ENCODE results near the gene TENM3.
"Not testable (repeated sequence)": the region's sequence is repeated elsewhere in the genome, so short reads cannot be mapped to it uniquely, and the experiment has no call there.

The TENM3 gene

DNA sequence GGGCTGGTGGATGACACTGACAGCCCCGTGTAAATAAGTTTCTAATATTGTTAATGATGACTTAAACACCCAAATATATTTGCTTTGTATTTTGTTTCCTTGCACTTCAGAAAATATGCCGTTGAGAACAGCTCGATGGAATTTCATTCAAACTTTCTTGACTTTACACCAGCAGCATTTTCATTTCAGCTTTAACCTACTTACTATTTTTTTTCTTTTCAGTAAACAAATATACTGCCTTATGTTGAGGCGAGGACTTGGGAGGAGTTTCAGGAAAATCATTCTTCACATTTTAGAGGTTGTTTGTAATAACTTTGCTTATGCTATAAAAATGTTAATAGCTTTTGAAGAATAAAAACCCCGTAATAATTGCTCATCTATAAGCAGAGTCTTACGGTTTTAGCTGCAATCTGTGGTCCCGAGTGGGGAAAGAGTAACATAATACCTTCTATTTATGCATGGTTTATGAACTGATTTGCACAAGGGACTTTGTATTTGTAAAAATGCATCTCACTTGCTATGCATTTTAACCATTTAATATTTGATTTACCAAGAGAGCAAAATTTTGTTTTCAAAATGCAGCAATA, 14.1 kb upstream of the TENM3 start:
- no peak for DNase-seq

DNA sequence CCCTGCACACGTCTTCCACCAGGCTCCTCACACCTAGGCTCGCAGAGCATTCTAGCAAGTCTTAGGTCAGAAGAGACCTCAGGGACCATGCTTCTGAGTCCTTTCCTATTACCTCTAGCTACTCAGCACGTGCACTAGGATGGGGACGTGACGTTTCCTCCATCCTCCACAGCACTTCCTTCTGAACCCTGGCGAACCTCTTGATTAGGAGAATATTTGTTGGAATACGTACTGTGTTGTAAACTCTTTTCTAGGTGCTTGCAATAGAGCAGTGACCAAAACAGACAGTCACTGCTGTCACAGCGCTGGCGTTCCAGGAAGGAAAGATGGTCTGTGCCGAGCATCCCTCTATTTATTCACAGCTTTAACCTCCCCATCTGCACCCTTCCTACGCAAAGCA, 12.9 kb upstream of the TENM3 start:
- no peak for DNase-seq

DNA sequence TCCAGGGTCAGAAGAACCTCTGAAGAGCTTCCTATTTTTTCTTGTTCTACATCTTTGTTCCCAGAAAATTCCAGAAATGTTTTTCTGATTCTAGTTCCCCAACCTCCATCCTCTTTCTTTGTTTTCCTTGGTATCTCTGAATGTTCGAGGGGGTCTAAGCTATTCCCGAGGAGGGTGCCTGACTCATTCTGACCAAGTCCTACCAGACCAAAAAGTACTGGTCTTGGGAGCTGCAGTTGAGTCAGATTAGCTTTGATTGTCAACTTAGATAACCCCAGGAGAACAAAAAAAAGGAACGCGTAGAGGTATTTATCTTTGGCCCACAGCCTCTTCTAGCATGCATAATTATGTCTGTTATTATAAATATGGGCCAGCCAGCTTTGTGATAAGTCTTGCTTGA, 12.1 kb upstream of the TENM3 start:
- peak; percentile 78 for DNase-seq

DNA sequence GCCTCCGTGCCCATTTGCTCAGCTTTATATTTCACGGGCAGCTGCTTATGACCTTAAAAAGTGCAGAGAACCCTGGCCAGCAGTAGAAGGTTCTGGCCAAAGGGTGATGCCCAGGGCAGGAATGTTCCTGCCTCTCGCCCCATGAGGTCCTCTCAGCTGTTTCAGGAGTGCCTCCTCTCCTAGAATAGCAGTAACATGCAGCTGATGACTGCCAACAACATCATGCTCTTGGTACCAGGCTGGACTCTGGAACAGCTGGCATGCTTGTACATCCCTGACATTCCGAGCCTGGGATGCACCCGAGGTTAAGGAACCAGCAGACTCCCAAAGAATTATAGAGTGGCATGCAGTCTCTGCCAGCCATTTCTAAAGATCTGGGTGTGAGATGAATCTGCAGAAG, 11.7 kb upstream of the TENM3 start:
- no peak for DNase-seq

DNA sequence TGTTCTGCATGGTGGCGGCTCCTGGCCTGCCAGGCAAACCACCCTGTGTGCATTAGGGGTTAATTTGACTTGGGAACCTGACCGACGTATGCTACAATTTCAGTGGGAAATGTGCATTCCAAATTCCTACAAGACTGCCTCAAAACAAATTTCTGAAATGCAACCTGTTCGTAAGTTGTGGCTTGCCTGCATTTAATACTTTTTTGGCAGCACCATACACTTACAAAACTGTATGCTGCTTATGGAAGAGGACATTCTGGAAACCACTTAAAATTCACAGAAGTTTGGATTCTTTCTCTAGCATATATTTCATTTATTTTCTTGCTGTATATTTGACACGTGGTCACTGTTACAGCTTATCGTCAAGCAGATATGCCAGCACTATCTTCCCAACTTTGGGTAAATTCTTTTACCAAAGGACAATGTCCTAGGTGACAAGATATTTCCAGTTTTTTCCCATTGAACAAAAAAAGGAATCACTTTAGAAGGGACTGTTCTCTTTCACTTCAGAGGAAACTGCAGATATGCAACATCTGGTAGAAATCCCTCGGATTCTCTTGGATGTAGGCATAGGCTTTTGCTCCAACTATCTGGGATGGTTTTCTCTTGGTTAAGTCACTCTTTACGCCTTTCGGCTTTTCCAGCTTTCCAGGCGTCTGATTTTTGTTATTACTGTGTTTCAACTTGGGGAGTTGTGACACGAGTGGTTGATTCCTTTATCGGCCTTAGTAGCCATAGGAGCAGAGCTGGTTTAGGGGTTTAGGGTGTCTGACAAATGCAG, 9.7 kb upstream of the TENM3 start:
- no peak for DNase-seq

DNA sequence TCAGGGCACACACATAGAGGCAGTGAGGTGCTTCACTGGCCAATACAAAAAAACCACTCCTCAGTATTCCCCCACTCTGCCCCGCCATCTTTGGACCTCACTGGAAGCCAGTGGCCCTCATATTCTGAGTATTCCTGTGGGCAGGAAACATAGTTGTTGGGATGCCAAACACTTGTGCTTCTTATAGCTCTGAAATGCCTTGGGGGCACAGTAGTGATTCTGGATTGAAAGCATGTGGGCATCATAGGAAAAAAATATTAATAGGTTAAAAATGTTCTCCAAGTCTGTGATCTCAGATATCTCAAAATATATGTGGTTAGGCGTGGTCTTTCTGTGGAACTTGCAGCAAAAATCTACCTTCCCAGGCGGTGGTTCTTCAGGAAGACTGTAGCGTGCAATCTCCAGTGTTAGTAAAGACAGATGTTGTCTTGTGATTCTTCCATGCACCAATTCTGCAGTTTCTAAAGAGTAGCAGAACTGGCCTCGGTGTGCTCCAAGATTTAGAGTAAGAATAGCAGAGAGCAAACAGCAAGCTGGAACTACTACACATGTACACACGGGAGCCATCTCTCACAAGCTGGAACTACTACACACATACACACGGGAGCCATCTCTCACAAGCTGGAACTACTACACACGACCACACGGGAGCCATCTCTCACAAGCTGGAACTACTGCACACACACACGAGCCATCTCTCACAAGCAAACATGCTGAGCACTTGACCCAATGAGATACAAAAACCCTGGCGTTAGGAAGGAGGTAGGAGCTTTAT, 8.0 kb upstream of the TENM3 start:
- DNase-seq, result peak; percentile 56

DNA sequence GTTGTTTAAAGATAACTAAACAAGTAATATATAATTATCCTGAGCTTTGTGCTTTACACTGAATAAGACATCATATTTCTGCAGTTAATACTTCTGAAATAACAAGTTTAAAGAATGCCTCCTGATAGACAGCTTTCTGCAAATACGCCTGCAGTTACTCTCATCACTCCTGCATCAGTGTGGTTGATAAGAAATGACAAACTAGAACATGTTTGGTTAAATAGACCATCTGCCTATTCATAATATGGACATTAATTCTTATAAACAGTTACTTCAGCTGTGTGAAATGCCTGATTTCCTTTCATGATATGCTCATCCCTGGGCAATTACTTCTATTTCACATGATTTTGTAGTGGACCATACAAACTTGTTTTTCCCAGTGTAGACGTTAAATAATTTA, 7.0 kb upstream of the TENM3 start:
- DNase-seq, result no peak

DNA sequence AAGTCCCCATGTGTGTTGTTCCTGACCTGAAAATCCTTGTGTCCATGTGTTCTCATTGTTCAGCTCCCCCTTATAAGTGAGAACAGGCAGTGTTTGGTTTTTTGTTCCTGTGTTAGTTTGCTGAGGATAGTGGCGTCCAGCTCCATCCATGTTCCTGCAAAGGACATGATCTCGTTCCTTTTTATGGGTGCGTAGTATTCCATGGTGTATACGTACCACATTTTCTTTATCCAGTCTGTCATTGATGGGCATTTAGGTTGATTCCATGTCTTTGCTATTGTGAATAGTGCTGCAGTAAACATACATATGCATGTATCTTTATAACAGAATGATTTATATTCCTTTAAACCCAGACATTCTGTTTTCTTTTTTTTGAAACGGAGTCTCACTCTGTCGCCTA, 6.2 kb upstream of the TENM3 start:
- DNase-seq, result not testable (repeated sequence)

DNA sequence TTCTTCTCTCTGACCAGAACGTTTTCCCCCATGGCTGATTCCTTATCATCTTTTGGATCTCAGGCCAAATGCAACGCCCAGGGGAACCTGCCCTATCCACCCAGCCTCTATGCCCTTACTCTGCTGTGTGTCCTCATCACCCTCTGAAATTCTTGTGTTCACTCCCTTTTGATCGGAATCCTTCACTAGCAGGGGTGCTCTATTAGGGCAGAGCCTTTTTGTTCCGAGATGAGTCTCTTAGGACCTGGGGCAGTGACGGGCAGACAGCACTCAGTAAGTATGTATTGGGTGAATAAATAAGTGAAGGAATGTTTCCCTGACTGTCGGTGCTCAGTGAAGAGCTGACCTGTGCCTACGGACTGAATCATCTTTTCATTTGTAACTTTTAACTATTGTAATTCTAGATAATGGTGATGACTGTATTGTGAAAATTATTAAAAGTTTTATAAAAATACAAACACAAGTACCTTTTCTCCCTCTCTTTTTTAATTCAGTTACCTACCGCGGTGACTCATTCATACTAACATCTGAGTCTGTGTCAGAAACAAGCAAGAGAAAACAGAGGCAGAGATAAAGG, 4.8 kb upstream of the TENM3 start:
- DNase-seq, result no peak

DNA sequence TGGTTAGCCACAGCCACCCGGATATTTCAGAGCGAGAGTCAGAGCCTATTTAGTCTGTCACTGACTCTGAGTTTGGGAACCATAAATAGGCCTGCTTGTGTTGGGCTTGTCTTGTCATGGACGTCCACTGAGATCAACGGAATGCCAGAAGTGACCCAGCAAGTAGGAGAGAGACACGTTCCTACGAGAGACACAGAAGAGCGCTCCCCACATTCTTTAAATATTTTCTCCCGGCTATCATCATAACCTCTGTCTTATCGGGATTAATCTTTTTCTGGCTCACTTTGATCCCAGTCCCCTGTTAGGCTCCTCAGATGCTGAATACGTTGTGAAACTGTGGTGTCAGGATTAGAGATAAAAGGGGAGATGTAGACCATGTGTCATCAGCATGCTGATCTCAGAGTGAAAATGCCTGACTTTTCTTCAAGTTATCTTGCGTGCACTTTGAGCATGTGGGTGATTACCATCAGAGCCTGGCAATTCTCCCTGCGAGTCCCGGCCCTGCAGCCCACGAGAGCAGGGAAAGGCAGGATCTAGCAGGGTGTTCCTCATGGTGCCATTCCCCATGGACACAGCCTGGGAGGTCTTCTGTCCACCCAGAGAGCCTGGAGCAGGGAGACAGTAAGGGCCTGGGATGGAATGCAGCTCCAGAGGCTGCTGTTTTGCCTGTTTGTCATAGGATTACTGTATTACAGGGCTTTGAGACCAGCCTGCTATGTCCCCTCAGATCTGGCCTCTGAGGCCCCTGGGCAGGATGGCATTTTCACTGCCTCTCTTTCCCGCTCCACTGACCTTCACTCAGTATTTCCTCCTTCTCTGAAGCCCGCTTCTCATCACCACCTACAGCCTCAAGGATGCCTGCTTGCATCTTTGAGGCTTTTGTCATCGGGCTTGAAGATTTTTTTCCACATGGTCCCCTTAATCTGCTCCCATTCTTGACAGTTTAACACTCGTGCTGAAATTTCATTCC, 2.8 kb upstream of the TENM3 start:
- DNase-seq, result peak; percentile 89

DNA sequence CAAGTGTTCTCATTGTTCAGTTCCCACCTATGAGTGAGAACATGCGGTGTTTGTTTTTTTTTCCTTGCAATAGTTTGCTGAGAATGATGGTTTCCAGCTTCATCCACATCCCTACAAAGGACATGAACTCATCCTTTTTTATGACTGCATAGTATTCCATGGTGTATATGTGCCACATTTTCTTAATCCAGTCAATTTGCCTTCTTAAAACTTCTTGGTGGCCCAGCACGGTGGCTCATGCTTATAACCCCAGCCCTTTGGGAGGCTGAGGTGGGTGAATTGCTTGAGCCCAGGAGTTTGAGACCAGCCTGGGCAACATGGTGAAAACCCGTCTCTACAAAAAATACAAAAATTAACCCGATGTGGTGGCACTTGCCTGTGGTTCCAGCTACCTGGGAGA, 942 bp upstream of the TENM3 start:
- not testable (repeated sequence) for DNase-seq

DNA sequence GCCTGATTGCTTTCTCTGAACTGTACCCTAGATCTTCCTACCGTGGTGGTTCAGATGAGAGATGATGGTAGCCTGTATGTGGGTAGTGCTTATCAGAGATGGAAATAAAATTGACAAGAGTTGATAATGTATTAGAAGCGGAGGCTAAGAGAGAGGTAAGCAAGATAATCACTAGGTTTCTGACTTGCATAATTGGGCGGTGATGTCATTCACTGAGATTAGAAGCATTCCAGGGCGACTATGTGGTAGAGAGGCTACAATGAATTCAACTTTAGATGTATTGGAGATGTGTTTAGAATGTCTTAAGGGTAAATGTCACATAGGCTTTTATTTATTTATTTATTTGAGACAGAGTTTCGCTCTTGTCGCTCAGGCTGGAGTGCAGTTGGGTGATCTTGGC, 415 bp upstream of the TENM3 start:
- DNase-seq, result peak; percentile 61

DNA sequence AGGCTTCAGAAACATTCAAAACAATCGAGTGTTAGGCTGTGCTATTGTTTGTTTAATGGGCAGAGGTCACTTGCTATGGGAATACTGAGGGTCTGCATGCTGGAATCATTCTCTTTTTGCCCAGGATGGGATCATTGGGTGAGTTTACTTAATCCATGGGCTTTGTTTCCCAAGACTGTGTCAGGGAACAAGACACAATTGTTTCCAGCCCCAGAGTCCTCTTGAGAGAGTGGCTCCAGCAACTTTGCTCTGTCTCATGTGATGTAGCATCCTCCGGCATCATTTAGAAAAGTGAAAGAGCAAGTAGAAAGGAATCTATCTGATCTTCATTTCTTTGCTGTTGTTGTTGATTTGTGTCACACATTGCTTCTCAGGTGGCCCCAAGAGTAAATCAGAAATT, 1.8 kb downstream of the TENM3 start:
- DNase-seq, result no peak

DNA sequence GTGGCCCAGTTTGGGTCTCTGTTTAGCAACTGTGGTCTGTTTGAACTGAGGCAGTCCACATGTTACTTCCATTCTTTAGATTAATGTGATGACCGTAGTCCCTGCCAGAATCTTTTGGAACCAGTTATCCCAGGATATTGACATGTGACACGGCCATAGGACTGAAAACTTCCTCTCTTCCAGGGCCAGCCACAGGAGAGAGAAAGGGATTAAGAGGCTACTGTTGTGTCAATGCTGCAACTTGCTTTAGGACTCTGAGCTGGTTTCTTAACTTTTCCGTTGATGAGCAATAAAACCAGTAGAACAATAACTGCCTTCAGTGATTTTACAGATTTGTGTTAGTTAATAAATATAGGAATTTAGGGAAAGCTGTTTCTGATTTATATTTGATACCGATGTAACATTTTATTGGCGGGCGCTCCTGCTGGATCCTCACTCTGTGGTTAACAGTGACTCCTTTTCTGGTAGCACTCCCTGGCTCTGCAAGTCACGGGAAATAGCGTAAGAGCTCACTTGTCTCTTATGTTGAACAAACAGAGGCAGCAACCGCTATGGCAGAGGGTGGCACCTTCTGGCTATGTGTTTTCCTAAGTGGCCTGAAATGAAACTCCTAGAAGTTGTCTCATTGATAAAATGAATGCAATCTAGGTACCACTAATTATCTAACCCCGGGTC, 2.5 kb downstream of the TENM3 start:
- DNase-seq, result peak; percentile 53

DNA sequence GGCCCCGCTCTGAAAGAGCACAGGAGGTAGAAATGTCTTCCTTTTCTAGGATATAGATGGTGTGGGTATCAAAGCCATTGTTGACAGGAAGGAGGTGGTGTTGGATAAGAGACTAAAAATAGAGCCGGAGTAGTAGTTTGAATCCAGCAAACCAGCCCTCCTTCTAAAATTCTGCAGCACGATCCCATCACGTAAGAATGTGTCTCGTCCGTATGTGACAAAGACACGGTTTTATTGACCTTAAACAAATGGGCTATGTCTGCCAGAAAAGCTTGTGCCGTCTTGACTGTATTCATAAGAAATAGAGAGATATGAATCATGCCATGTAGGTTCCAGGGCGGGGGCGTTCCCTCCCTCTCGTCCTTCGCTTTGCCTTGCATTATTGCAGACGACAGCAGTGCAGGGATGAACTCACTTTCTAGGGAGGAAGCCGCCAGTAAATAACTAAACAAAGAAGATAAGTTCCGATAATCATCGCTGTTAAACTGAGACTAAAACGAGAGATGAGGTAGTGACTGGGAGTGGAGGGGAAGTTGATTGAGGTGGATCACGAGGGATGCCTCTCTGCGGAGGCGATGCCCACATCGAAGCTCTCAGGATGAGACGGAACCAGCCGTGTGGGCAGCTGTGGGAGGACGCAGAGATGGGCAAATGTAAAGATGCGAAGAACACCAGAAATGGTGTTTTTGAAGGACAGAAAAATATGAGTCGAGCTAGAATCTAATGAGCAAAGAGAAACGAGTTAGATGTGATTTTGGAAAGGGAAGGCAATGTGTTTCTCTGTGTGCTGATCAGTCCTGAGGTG, 3.4 kb downstream of the TENM3 start:
- peak; percentile 12 for DNase-seq

DNA sequence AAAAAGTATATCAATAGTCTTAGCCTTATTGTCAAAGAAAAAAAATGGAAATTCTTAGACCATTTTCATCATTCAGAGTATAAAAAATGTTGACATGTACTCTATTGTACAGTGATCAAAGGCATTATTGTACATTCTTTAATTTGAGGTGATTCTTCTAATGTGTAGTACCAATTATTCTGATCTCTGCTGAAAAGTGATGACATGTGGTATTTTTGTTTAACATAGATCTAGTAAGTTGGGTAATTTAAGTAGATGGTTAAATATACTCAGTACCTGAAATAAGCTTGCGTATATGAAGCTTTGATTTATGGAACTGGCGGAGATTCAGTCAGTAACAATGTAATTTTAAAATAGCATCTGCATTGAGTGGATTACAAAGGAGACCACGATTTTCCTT, 5.1 kb downstream of the TENM3 start:
- DNase-seq, result no peak

DNA sequence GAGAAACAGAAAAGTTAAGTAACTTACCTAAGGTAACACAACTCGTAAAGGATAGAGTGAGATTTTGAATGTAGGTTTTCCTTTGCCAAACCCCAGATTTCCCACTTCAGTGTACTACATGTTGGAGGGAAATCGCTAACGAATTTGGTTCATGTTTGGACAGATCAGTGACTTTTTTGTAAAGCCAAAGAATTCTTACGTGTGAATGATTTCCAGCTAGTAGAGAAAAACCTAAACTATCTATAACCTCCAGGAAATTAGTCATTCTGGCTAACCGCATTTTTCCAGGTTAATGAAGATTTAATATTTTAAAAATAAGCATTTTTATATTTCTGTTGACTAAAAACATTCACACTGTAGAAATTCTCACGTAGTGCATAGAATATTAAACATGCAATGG, 7.2 kb downstream of the TENM3 start:
- no peak for DNase-seq

DNA sequence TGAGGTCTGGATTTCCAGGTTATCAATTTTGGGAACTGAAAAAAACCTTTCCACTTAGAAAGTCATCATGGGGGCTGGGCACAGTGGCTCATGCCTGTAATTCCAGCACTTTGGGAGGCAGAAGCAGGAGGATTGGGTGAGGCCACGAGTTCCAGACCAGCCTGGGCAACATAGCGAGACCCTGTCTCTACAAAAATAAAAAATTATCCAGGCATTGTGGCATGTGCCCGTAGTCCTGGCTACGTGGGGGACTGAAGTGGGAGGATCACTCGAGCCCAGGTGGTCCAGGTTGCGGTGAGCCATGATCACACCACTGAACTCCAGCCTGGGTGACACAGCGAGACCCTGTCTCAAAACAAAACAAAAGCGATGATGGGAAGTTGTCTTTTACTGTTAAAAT, 7.9 kb downstream of the TENM3 start:
- DNase-seq, result no peak

DNA sequence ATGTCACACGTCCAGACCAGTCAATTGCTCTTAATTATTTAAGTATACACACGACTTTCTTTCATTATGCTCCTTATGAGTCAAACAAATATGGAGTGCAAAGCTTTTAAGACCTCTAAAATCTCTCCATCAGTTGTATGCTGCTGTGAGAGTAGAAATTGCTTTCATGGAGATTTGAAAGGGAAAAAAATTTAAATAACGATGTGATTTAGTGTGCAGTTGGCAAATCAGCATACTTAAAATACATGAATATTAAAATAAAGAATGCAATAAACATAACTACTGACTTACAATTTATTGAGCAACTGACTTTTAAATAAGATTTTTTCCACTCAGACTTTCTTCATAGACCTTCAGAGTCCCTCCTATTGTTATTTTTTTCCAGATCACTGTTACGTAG, 9.0 kb downstream of the TENM3 start:
- no peak for DNase-seq

DNA sequence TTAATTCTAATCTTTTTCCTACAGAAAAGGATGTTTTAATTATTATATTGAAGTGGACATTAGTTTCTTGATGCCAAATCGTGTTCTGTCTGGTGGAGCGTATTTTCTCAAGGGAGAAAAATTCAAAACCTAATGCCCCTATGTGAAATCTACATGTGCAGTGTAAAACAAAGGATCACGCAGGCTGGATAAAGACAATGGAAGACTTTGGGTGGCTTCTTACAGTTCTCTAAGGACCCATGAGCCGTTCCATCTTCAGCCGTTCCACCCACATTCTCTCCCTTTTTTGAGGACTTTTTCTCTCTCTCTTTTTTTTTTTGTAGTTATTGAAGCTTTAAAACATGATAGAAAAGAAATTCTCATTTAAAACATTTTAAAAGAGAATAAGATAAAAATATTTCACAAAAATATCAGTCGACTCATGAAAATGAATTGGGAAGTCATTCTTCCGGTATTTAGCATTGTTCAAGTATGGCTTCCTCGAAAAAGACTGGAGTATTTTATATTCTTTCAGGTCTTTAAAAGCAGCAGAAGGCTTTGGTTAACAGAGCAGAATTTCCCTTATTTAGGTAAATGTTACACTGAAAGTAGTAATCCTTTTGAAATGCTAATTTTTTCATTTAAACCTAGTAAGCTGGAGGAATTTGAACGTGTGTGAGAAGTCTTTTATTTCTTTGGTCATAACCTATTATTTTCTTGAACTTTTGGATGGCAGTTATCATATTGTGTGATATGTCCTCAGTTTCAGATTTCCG, 11.0 kb downstream of the TENM3 start:
- DNase-seq, result no peak
